Endothelial cell of umbilical vein (primary cell): ENCODE measurements around the gene ARTN.

Source experiments
- EZH2 ChIP-seq: IDR thresholded peaks from 2 replicates; pipeline ENCODE4 v1.6.1; 2012; ENCODE audit warnings: borderline replicate concordance, low read depth, mild to moderate bottlenecking, moderate library complexity, low read length, inconsistent platforms; ENCODE audit not compliant: severe bottlenecking
- POLR2AphosphoS5 ChIP-seq: IDR thresholded peaks from 2 replicates; pipeline ENCODE4 v1.6.1; 2012; ENCODE audit warnings: low read depth, mild to moderate bottlenecking, control low read depth, low read length, moderate library complexity; ENCODE audit not compliant: insufficient read depth
- TF ChIP-seq, protein P1 (sequence below): IDR thresholded peaks from 2 replicates; pipeline ENCODE4 v1.6.1; 2011; ENCODE audit not compliant: insufficient read depth, insufficient read length

DNA sequence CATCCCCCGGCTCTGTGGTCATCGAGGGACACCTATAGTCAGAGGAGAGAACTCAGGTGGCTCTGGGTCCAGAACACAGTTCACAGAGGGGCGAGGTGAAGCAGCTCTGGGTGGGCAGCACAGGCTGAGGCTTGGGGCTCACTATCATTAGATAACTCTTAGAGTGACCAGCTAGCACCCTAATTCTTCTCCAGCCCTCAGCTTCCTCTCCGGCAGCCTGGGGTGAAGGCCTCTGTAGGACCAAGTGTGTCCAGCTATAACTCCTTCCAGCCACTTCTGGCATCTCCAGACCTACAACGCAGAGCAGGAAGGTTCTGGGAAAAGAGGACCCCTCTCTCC, 1.4 kb downstream of the ARTN start:
- TF ChIP-seq POLR2AphosphoS5 = no peak
- TF ChIP-seq, protein P1, sequence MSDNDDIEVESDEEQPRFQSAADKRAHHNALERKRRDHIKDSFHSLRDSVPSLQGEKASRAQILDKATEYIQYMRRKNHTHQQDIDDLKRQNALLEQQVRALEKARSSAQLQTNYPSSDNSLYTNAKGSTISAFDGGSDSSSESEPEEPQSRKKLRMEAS = no peak
- no peak for TF ChIP-seq EZH2
